ENCODE data around the gene FRMPD2. TPM values are rescaled to one million over a fixed set of nuclear protein-coding genes. Genes with fewer than 3 reads are reported as not detected.

Gene FRMPD2
- polyA plus RNA-seq, 2 of the 4 experiments (the other 2 are of a cell fraction): 0.13 to 0.15 TPM

DNA sequence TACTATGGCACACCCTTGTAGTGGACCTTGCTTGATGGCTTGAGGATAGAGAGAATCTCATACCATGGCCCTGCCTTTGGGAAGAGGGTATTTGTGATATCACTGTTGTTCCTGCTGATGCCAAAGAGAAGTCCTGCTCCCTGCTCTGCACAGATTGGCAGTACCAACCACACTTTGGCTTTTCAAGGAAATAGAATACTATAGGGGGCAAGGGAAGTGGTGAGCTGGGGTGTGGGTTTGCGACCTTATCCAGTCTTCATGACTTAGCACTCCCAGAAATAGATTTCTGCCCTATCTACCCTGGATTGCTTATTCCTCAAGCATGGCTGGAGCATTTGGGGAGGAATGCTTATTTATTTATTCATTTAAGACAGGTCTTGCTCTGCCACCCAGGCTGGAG lies 25.2 kb upstream of the FRMPD2 start:
- ATAC-seq: no peak
- no peak overlapping the region for H3K27ac ChIP-seq
- FAIRE-seq: no peak
- H3K4me1 ChIP-seq: no peaks in the 10 kb centered on the region
- ChIA-PET POLR2A (no interaction called here), CTCF (interaction anchor here (6.8 kb wide), 1 partner anchor 9 kb away, joined by 69 read pairs; no protein-coding TSS in a partner anchor)
- no peak overlapping the region for H3K4me2 ChIP-seq
- WGBS (ENCODE audit: missing lambda C conversion rate): 0% methylated on average over 1 of the region's 1 CpG
- TF ChIP-seq HDAC2 (IDR thresholded peaks at IDR 0.05) (no peak), RARB (CRISPR knock-in tag; IDR thresholded peaks at IDR 0.05) (no peak), NFE2L2 (conservative IDR thresholded peaks at IDR 0.05; ENCODE audit: low read length) (no peak), CEBPB (IDR thresholded peaks at IDR 0.05) (no peak), JUN (IDR thresholded peaks at IDR 0.05) (no peak), HOXA7 (CRISPR knock-in tag; IDR thresholded peaks at IDR 0.05) (no peak), JUNB (IDR thresholded peaks at IDR 0.05) (no peak), FOSL2 (IDR thresholded peaks at IDR 0.05) (no peak), FOSL2 (CRISPR knock-in tag; IDR thresholded peaks at IDR 0.05) (no peak), MAX (IDR thresholded peaks at IDR 0.05) (no peak), NR3C1 (IDR thresholded peaks at IDR 0.05) (no peak), EHF (CRISPR knock-in tag; IDR thresholded peaks at IDR 0.05) (no peak), HEYL (CRISPR knock-in tag; IDR thresholded peaks at IDR 0.05) (no peak), NPAS2 (CRISPR knock-in tag; IDR thresholded peaks at IDR 0.05; ENCODE audit: borderline replicate concordance) (no peak), RCOR1 (IDR thresholded peaks at IDR 0.05; ENCODE audit: low read depth, low read length) (no peak), SREBF2 (IDR thresholded peaks at IDR 0.05) (no peak), ESRRA (IDR thresholded peaks at IDR 0.05; ENCODE audit: borderline replicate concordance, low read length) (no peak), FOXS1 (CRISPR knock-in tag; IDR thresholded peaks at IDR 0.05) (no peak)
- TF ChIP-seq, protein P1, sequence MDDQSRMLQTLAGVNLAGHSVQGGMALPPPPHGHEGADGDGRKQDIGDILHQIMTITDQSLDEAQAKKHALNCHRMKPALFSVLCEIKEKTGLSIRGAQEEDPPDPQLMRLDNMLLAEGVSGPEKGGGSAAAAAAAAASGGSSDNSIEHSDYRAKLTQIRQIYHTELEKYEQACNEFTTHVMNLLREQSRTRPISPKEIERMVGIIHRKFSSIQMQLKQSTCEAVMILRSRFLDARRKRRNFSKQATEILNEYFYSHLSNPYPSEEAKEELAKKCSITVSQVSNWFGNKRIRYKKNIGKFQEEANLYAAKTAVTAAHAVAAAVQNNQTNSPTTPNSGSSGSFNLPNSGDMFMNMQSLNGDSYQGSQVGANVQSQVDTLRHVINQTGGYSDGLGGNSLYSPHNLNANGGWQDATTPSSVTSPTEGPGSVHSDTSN (IDR thresholded peaks at IDR 0.05): no peak
- TF ChIP-seq, protein P2, sequence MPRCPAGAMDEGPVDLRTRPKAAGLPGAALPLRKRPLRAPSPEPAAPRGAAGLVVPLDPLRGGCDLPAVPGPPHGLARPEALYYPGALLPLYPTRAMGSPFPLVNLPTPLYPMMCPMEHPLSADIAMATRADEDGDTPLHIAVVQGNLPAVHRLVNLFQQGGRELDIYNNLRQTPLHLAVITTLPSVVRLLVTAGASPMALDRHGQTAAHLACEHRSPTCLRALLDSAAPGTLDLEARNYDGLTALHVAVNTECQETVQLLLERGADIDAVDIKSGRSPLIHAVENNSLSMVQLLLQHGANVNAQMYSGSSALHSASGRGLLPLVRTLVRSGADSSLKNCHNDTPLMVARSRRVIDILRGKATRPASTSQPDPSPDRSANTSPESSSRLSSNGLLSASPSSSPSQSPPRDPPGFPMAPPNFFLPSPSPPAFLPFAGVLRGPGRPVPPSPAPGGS (IDR thresholded peaks at IDR 0.05): no peak
- TF ChIP-seq, protein P3, sequence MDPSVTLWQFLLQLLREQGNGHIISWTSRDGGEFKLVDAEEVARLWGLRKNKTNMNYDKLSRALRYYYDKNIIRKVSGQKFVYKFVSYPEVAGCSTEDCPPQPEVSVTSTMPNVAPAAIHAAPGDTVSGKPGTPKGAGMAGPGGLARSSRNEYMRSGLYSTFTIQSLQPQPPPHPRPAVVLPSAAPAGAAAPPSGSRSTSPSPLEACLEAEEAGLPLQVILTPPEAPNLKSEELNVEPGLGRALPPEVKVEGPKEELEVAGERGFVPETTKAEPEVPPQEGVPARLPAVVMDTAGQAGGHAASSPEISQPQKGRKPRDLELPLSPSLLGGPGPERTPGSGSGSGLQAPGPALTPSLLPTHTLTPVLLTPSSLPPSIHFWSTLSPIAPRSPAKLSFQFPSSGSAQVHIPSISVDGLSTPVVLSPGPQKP (IDR thresholded peaks at IDR 0.05; ENCODE audit: low read depth, low read length): no peak
- no peak for DNase-seq (ENCODE audit: low read depth in 1 of 2, low spot score in 1 of 2)
- no peaks in the 10 kb centered on the region for H3K9me3 ChIP-seq
- no peak overlapping the region for H3K4me3 ChIP-seq

- Histone ChIP-seq H3K4me1 (no peaks in the 10 kb centered on the region), H3K27ac (no peak overlapping the region), H3K4me3 (no peak overlapping the region), H3K4me2 (no peak overlapping the region), H3K9me3 (no peaks in the 10 kb centered on the region)
- 53% methylated on average over 7 of the region's 7 CpGs for WGBS (ENCODE audit: missing lambda C conversion rate)
- no peak for ATAC-seq
- CTCF ChIA-PET: interaction anchor here (6.8 kb wide), 1 partner anchor 9 kb away, joined by 69 read pairs; no protein-coding TSS in a partner anchor
- DNase-seq (ENCODE audit: low read depth in 1 of 2, low spot score in 1 of 2): no peak
- FAIRE-seq: no peak
- POLR2A ChIA-PET: no interaction called here
- no peak for TF ChIP-seq ZSCAN20 (CRISPR knock-in tag; IDR thresholded peaks at IDR 0.05)
- no peak for TF ChIP-seq EHMT2 (IDR thresholded peaks at IDR 0.05; ENCODE audit: low read depth)
- TF ChIP-seq, protein P2 (IDR thresholded peaks at IDR 0.05): no peak
- no peak for TF ChIP-seq JUN (IDR thresholded peaks at IDR 0.05)
- no peak for TF ChIP-seq RAD21 (conservative IDR thresholded peaks at IDR 0.05 in 1 of 2, IDR thresholded peaks at IDR 0.05 in 1 of 2)
- TF ChIP-seq BHLHE40 (IDR thresholded peaks at IDR 0.05; ENCODE audit: low read depth, low read length): no peak
- TF ChIP-seq USF2 (IDR thresholded peaks at IDR 0.05): no peak
- TF ChIP-seq JUNB (IDR thresholded peaks at IDR 0.05): no peak
- TF ChIP-seq, protein P1 (IDR thresholded peaks at IDR 0.05): no peak
- no peak for TF ChIP-seq RNF2 (IDR thresholded peaks at IDR 0.05; ENCODE audit: borderline replicate concordance, low read depth)
- TF ChIP-seq RFX5 (IDR thresholded peaks at IDR 0.05): no peak
- TF ChIP-seq CBX8 (IDR thresholded peaks at IDR 0.05): no peak
- TF ChIP-seq TP53 (CRISPR knock-in tag; IDR thresholded peaks at IDR 0.05): no peak
- TF ChIP-seq CBX2 (IDR thresholded peaks at IDR 0.05; ENCODE audit: borderline replicate concordance, low read depth): no peak
- no peak for TF ChIP-seq RARB (CRISPR knock-in tag; IDR thresholded peaks at IDR 0.05)
- no peak for TF ChIP-seq EHF (CRISPR knock-in tag; IDR thresholded peaks at IDR 0.05)
- no peak for TF ChIP-seq ATOH8 (CRISPR knock-in tag; IDR thresholded peaks at IDR 0.05; ENCODE audit: low read depth)
- no peak for TF ChIP-seq FOXS1 (CRISPR knock-in tag; IDR thresholded peaks at IDR 0.05)
Observed at GRCh38 chr10:48299066-48299465, 24.6 kb upstream of the FRMPD2 start.

Data from A549 (cell line).